Effector CD8-positive, alpha-beta T cell (primary cell): Measurements from ENCODE around the gene ITGB8.

Experiments used
- DNase-seq: peaks from one replicate; lab custom pipeline; 2025; lab: John Stamatoyannopoulos, UW

ITGB8 gene

GRCh38 chr7:20430664-20431063 lies 100.0 kb downstream of the ITGB8 start:
- DNase-seq = no peak

- no peak for DNase-seq
Observed at GRCh38 chr7:20431146-20431545, 100.4 kb downstream of the ITGB8 start.

GRCh38 chr7:20432071-20432470 lies 101.4 kb downstream of the ITGB8 start:
- no peak for DNase-seq

- DNase-seq = no peak
Observed at GRCh38 chr7:20435305-20435704, 104.6 kb downstream of the ITGB8 start.

GRCh38 chr7:20438248-20438647 lies 107.5 kb downstream of the ITGB8 start:
- DNase-seq = no peak

- no peak for DNase-seq
Observed at GRCh38 chr7:20438694-20439376, 108.1 kb downstream of the ITGB8 start.

- no peak for DNase-seq
Observed at GRCh38 chr7:20439416-20440185, 108.9 kb downstream of the ITGB8 start.

GRCh38 chr7:20440472-20441105 lies 109.9 kb downstream of the ITGB8 start:
- DNase-seq = no peak

GRCh38 chr7:20441346-20441745 lies 110.6 kb downstream of the ITGB8 start:
- no peak for DNase-seq

- no peak for DNase-seq
Observed at GRCh38 chr7:20441991-20442441, 111.3 kb downstream of the ITGB8 start.

- DNase-seq = no peak
Observed at GRCh38 chr7:20442951-20443350, 112.3 kb downstream of the ITGB8 start.

- no peak for DNase-seq
Observed at GRCh38 chr7:20444030-20444800, 113.5 kb downstream of the ITGB8 start.

GRCh38 chr7:20447021-20447650 lies 116.4 kb downstream of the ITGB8 start:
- DNase-seq = no peak

GRCh38 chr7:20449176-20449575 lies 118.5 kb downstream of the ITGB8 start:
- no peak for DNase-seq

GRCh38 chr7:20450536-20450935 lies 119.8 kb downstream of the ITGB8 start:
- no peak for DNase-seq

GRCh38 chr7:20454202-20454601 lies 123.5 kb downstream of the ITGB8 start:
- DNase-seq = no peak

GRCh38 chr7:20456701-20457100 lies 126.0 kb downstream of the ITGB8 start:
- no peak for DNase-seq

GRCh38 chr7:20458521-20458920 lies 127.8 kb downstream of the ITGB8 start:
- no peak for DNase-seq

GRCh38 chr7:20459419-20459818 lies 128.7 kb downstream of the ITGB8 start:
- DNase-seq = no peak

- DNase-seq = no peak
Observed at GRCh38 chr7:20464891-20465290, 134.2 kb downstream of the ITGB8 start.
